ENCODE data around the gene CWC22. TPM values are rescaled to one million over a fixed set of nuclear protein-coding genes. Genes with fewer than 3 reads are reported as not detected.
A peak's percentile ranks its signal among the peaks of the same experiment; 100 is the strongest.

Gene CWC22
- total RNA-seq, 1 experiment from 2014 or later = 28.4 TPM

GRCh38 chr2:180033993-180034894, 27.1 kb upstream of the CWC22 start:
- peak; percentile 98 for ATAC-seq
- POLR2A ChIA-PET = no interaction called here

DNA sequence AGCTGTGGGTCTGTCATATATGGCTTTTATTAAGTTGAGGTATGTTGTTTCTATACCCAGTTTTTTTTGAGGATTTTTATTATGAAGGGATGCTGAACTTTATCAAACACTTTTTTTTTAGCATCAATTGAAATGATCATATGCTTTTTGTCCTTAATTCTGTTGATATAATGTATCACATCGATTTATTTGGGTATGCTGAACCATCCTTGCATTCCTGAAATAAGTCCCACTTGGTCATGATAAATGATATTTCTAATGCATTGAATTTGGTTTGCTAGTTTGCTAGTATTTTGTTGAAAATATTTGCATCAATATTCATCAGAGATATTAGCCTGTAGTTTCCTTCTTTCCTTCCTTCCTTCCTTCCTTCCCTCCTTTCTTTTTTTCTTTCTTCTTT, 22.5 kb upstream of the CWC22 start:
- no peak for ATAC-seq
- POLR2A ChIA-PET = no interaction called here
- peaks cover 10% of the 10 kb centered on the region for H3K4me1 Mint-ChIP-seq
- H3K27ac Mint-ChIP-seq = no peak overlapping the region
- H3K4me3 Mint-ChIP-seq = no peak overlapping the region
- peaks cover 34% of the 10 kb centered on the region for H3K9me3 Mint-ChIP-seq
- DNase-seq (ENCODE audit: low spot score) = no peak
- no peaks in the 10 kb centered on the region for H3K27me3 Mint-ChIP-seq (ENCODE audit: low read depth)
- CTCF ChIA-PET = no interaction called here
- H3K36me3 Mint-ChIP-seq = peaks cover 14% of the 10 kb centered on the region
- TF ChIP-seq NR1H2 (CRISPR knock-in tag; IDR thresholded peaks at IDR 0.05) (no peak), JUN (CRISPR knock-in tag; IDR thresholded peaks at IDR 0.05) (no peak), ZNF317 (CRISPR knock-in tag; IDR thresholded peaks at IDR 0.05; ENCODE audit: borderline replicate concordance, low read depth) (no peak), NR2C2 (CRISPR knock-in tag; IDR thresholded peaks at IDR 0.05) (no peak), GTF2I (CRISPR knock-in tag; conservative IDR thresholded peaks at IDR 0.05) (no peak), NFATC4 (CRISPR knock-in tag; IDR thresholded peaks at IDR 0.05) (no peak), TP53 (CRISPR knock-in tag; IDR thresholded peaks at IDR 0.05) (no peak), PRDM15 (CRISPR knock-in tag; IDR thresholded peaks at IDR 0.05) (no peak), ZNF416 (CRISPR knock-in tag; IDR thresholded peaks at IDR 0.05) (no peak), SMAD4 (CRISPR knock-in tag; IDR thresholded peaks at IDR 0.05) (no peak), CBFB (CRISPR knock-in tag; IDR thresholded peaks at IDR 0.05; ENCODE audit: low read depth) (no peak), TEAD1 (CRISPR knock-in tag; IDR thresholded peaks at IDR 0.05) (no peak), ELF4 (CRISPR knock-in tag; IDR thresholded peaks at IDR 0.05; ENCODE audit: low read depth) (no peak), ZNF423 (CRISPR knock-in tag; IDR thresholded peaks at IDR 0.05) (no peak), SMAD3 (CRISPR knock-in tag; IDR thresholded peaks at IDR 0.05; ENCODE audit: borderline replicate concordance) (no peak)
- TF ChIP-seq, protein P1, sequence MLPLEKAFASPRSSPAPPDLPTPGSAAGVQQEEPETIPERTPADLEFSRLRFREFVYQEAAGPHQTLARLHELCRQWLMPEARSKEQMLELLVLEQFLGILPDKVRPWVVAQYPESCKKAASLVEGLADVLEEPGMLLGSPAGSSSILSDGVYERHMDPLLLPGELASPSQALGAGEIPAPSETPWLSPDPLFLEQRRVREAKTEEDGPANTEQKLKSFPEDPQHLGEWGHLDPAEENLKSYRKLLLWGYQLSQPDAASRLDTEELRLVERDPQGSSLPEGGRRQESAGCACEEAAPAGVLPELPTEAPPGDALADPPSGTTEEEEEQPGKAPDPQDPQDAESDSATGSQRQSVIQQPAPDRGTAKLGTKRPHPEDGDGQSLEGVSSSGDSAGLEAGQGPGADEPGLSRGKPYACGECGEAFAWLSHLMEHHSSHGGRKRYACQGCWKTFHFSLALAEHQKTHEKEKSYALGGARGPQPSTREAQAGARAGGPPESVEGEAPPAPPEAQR (CRISPR knock-in tag; IDR thresholded peaks at IDR 0.05) = no peak

More at GRCh38 chr2:180033993-180034894, 27.1 kb upstream of the CWC22 start:
- Mint-ChIP-seq H3K4me1 (peaks cover 24% of the 10 kb centered on the region), H3K27ac (peak overlapping the region; percentile 74), H3K27me3 (ENCODE audit: low read depth) (no peaks in the 10 kb centered on the region), H3K36me3 (peaks cover 12% of the 10 kb centered on the region), H3K4me3 (no peak overlapping the region), H3K9me3 (peaks cover 23% of the 10 kb centered on the region)
- CTCF ChIA-PET = no interaction called here
- DNase-seq (ENCODE audit: low spot score) = peak; percentile 29
- TF ChIP-seq ZNF281 (CRISPR knock-in tag; IDR thresholded peaks at IDR 0.05) = peak; percentile 82
- TF ChIP-seq ZNF423 (CRISPR knock-in tag; IDR thresholded peaks at IDR 0.05) = no peak
- no peak for TF ChIP-seq OVOL2 (CRISPR knock-in tag; IDR thresholded peaks at IDR 0.05; ENCODE audit: borderline replicate concordance)
- TF ChIP-seq ZNF219 (CRISPR knock-in tag; IDR thresholded peaks at IDR 0.05; ENCODE audit: borderline replicate concordance) = no peak
- TF ChIP-seq, protein P2, sequence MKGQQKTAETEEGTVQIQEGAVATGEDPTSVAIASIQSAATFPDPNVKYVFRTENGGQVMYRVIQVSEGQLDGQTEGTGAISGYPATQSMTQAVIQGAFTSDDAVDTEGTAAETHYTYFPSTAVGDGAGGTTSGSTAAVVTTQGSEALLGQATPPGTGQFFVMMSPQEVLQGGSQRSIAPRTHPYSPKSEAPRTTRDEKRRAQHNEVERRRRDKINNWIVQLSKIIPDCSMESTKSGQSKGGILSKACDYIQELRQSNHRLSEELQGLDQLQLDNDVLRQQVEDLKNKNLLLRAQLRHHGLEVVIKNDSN (CRISPR knock-in tag; IDR thresholded peaks at IDR 0.05) = peak; percentile 77
- TF ChIP-seq, protein P3, sequence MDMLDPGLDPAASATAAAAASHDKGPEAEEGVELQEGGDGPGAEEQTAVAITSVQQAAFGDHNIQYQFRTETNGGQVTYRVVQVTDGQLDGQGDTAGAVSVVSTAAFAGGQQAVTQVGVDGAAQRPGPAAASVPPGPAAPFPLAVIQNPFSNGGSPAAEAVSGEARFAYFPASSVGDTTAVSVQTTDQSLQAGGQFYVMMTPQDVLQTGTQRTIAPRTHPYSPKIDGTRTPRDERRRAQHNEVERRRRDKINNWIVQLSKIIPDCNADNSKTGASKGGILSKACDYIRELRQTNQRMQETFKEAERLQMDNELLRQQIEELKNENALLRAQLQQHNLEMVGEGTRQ (CRISPR knock-in tag; IDR thresholded peaks at IDR 0.05) = peak; percentile 83
- TF ChIP-seq NR2C2 (CRISPR knock-in tag; IDR thresholded peaks at IDR 0.05) = no peak
- peak; percentile 29; the same call in 1 of the 2 replicates for TF ChIP-seq MAX (CRISPR knock-in tag; IDR thresholded peaks at IDR 0.05)

All from WTC11 (cell line).